K562 (cell line): Measurements from ENCODE around the gene GPR135. TPM values are rescaled to one million over a fixed set of nuclear protein-coding genes. Genes with fewer than 3 reads are reported as not detected.
A peak's percentile ranks its signal among the peaks of the same experiment; 100 is the strongest.

ENCODE experiments used
- AFF4 ChIP-seq: sonication (generic); formaldehyde crosslinking; IDR thresholded peaks from 2 replicates; pipeline ENCODE4 v1.8.0; 2023; ENCODE audit warnings: mild to moderate bottlenecking, missing genetic modification reagents
- ASH1L ChIP-seq: fragments of 450-650 bp; IDR thresholded peaks from 2 replicates; pipeline ENCODE4 v1.6.1; 2018; ENCODE audit warnings: borderline replicate concordance, mild to moderate bottlenecking, low read depth; ENCODE audit not compliant: partially characterized antibody
- BRD9 ChIP-seq: fragments of 450-650 bp; IDR thresholded peaks from 2 replicates; pipeline ENCODE4 v1.6.1; 2018; ENCODE audit warnings: low read depth; ENCODE audit not compliant: partially characterized antibody
- C11orf30 ChIP-seq: fragments of 450-650 bp; IDR thresholded peaks from 2 replicates; pipeline ENCODE4 v1.6.1; 2016; ENCODE audit warnings: low read depth, mild to moderate bottlenecking
- FOXA1 ChIP-seq: fragments of 450-650 bp; IDR thresholded peaks from 2 replicates; pipeline ENCODE4 v1.6.1; 2016; ENCODE audit warnings: mild to moderate bottlenecking, borderline replicate concordance
- FOXJ3 ChIP-seq: sonication (generic); formaldehyde crosslinking; IDR thresholded peaks from 2 replicates; pipeline ENCODE4 v1.4.0; 2020; ENCODE audit warnings: mild to moderate bottlenecking, missing genetic modification reagents
- GABPB1 ChIP-seq: sonication (generic); formaldehyde crosslinking; IDR thresholded peaks from 2 replicates; pipeline ENCODE4 v1.8.0; 2022; ENCODE audit warnings: mild to moderate bottlenecking, missing genetic modification reagents
- MLX ChIP-seq, 2 experiments: fragments of 450-650 bp in 1 of 2; sonication (generic) in 1 of 2; formaldehyde crosslinking; conservative IDR thresholded peaks; 2 replicates each; pipeline versions ENCODE4 v1.4.0 to v1.8.1; 2020 to 2022; ENCODE audit warnings: mild to moderate bottlenecking in 1 of 2, missing genetic modification reagents in 1 of 2
- PHF8 ChIP-seq: fragments of 200-600 bp; sonication (generic); IDR thresholded peaks from 2 replicates; pipeline ENCODE4 v1.6.1; 2012; ENCODE audit warnings: mixed run types, mild to moderate bottlenecking, inconsistent platforms, low read length, moderate library complexity, borderline replicate concordance
- SETDB1 ChIP-seq: IDR thresholded peaks from one replicate; pipeline ENCODE4 v1.6.1; 2012; ENCODE audit warnings: low read length, control low read depth, inconsistent platforms
- STAT5B ChIP-seq: fragments of 250-450 bp; sonication (Bioruptor Pico); IDR thresholded peaks from 2 replicates; pipeline ENCODE4 v1.8.0; 2021; ENCODE audit warnings: mild to moderate bottlenecking, inconsistent platforms
- ZEB2 ChIP-seq: fragments of 450-650 bp; IDR thresholded peaks from 2 replicates; pipeline ENCODE4 v1.6.1; 2016
- ZNF140 ChIP-seq: fragments of 250-450 bp; sonication (Bioruptor Pico); IDR thresholded peaks from 2 replicates; pipeline ENCODE4 v1.8.0; 2021; ENCODE audit warnings: moderate library complexity, mild to moderate bottlenecking, inconsistent platforms
- polyA plus RNA-seq, 8 experiments: library from polyadenylated mRNA; depleted of rRNA in 4 of 8; stranded (reverse) in 5 of 8; unstranded in 3 of 8; fragments of >200 nt; fragmentation: Nextera tagmentation in 2 of 8; fragmentation: Illumina TruSeq in 1 of 8; extraction: Ambion mirVana in 2 of 8; extraction: Trizol in 1 of 8; gene quantifications; 2 replicates each; pipeline versions ENCODE4 v1.2.1 to v1.2.3, GENCODE V29; 2011 to 2014; ENCODE audit warnings: inconsistent platforms in 1 of 8, missing spikeins in 1 of 8
- total RNA-seq, 7 experiments: library from RNA; depleted of rRNA in 6 of 7; stranded (reverse); fragments of >200 nt in 6 of 7; fragmentation: Illumina TruSeq in 2 of 7; extraction: Trizol in 2 of 7; gene quantifications; 2 replicates each; pipeline versions ENCODE4 v1.2.1 to v1.2.3, GENCODE V29; 2011 to 2021; ENCODE audit warnings: low replicate concordance in 1 of 7
- TF ChIP-seq, protein P1 (sequence below): fragments of 450-650 bp; IDR thresholded peaks from 2 replicates; pipeline ENCODE4 v1.6.1; 2016; ENCODE audit warnings: low read depth

GPR135 gene
- total and polyA plus RNA-seq, 9 of the 15 experiments (the other 6 are each of a cell fraction or from before 2014, with no cell fraction given) = 0.06 to 1.6 (median 1.0) TPM

DNA sequence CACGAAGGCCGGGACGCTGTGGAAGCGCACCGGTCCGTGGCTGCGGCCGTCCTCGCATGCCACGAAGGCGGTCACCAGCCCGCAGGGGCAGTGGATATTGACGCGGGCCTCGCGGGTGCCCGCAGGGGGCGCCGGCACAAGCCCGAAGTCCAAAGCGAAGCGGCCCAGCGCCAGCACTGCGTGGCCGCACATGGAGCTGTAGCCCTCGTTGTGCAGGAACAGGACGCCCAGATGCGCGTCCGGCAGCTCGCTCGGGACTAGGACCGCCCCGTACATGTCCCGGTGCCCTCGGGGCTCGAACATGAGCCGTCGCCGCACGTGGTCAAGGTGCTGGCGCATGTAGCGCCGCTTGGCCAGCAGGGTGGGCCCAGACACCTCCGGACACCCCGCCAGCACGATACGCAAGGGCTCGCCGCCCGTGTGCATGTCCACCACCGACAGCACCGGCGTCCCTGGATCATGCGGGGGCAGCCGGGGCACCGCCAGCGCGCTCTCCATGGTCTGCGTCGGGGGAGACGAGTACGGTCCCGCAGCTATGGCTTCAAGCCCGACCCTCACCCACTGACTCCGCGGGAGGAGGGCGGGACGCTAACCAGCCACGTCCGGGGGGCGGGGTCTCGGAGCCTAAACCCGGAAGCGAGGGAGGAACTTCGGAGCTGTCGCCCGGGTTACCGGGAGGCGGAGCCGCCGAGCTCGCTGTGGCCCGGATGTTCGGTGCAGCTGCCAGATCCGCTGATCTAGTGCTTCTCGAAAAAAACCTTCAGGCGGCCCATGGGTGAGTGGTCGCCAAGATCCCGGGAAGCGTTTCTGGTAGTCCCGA lies 18.8 kb upstream of the GPR135 start, which contains the start of the genes JKAMP and L3HYPDH (continued):
- peak; percentile 95 for TF ChIP-seq AFF4 (CRISPR knock-in tag)
- TF ChIP-seq SETDB1 = no peak
- TF ChIP-seq FOXJ3 (CRISPR knock-in tag) = no peak
- no peak for TF ChIP-seq MLX (CRISPR knock-in tag; conservative IDR thresholded peaks at IDR 0.05)
- no peak for TF ChIP-seq ASH1L
- TF ChIP-seq C11orf30 = peak; percentile 27; the same call in 1 of the 2 replicates
- peak; percentile 91 for TF ChIP-seq PHF8
- no peak for TF ChIP-seq STAT5B (CRISPR knock-in tag)
- no peak for TF ChIP-seq FOXA1
- TF ChIP-seq, protein P1, sequence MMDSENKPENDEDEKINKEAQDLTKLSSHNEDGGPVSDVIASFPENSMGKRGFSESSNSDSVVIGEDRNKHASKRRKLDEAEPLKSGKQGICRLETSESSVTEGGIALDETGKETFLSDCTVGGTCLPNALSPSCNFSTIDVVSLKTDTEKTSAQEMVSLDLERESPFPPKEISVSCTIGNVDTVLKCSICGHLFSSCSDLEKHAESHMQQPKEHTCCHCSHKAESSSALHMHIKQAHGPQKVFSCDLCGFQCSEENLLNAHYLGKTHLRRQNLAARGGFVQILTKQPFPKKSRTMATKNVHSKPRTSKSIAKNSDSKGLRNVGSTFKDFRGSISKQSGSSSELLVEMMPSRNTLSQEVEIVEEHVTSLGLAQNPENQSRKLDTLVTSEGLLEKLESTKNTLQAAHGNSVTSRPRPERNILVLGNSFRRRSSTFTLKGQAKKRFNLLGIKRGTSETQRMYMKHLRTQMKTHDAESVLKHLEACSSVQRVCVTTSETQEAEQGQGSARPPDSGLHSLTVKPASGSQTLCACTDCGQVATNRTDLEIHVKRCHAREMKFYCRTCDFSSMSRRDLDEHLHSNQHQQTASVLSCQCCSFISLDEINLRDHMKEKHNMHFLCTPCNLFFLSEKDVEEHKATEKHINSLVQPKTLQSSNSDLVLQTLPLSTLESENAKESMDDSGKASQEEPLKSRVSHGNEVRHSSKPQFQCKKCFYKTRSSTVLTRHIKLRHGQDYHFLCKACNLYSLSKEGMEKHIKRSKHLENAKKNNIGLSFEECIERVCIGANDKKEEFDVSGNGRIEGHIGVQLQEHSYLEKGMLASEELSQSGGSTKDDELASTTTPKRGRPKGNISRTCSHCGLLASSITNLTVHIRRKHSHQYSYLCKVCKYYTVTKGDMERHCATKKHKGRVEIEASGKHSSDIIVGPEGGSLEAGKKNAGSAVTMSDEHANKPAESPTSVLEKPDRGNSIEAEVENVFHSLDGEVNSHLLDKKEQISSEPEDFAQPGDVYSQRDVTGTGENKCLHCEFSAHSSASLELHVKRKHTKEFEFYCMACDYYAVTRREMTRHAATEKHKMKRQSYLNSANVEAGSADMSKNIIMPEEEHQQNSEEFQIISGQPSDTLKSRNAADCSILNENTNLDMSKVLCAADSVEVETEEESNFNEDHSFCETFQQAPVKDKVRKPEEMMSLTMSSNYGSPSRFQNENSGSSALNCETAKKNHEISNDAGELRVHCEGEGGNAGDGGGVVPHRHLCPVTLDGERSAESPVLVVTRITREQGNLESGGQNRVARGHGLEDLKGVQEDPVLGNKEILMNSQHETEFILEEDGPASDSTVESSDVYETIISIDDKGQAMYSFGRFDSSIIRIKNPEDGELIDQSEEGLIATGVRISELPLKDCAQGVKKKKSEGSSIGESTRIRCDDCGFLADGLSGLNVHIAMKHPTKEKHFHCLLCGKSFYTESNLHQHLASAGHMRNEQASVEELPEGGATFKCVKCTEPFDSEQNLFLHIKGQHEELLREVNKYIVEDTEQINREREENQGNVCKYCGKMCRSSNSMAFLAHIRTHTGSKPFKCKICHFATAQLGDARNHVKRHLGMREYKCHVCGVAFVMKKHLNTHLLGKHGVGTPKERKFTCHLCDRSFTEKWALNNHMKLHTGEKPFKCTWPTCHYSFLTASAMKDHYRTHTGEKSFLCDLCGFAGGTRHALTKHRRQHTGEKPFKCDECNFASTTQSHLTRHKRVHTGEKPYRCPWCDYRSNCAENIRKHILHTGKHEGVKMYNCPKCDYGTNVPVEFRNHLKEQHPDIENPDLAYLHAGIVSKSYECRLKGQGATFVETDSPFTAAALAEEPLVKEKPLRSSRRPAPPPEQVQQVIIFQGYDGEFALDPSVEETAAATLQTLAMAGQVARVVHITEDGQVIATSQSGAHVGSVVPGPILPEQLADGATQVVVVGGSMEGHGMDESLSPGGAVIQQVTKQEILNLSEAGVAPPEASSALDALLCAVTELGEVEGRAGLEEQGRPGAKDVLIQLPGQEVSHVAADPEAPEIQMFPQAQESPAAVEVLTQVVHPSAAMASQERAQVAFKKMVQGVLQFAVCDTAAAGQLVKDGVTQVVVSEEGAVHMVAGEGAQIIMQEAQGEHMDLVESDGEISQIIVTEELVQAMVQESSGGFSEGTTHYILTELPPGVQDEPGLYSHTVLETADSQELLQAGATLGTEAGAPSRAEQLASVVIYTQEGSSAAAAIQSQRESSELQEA = no peak
- no peak for TF ChIP-seq ZEB2
- TF ChIP-seq GABPB1 (CRISPR knock-in tag) = peak; percentile 81
- TF ChIP-seq BRD9 = no peak
- no peak for TF ChIP-seq ZNF140 (CRISPR knock-in tag)
